GM21526 (cell line): ENCODE data around the gene CTNNA2.

Experiments used
- ATAC-seq: cut with Tn5 transposase; IDR thresholded peaks from one replicate; pipeline ENCODE4 v1.9.1; 2021; ENCODE audit warnings: moderate library complexity; ENCODE audit not compliant: unreplicated experiment, low FRiP score

The CTNNA2 gene

GRCh38 chr2:79780781-79781180 is 267.9 kb downstream of the CTNNA2 start:
- no peak for ATAC-seq

- no peak for ATAC-seq
These were observed 270.0 kb downstream of the CTNNA2 start for GRCh38 chr2:79782576-79783452.

GRCh38 chr2:79788952-79789651 is 276.3 kb downstream of the CTNNA2 start:
- no peak for ATAC-seq

- no peak for ATAC-seq
These were observed 277.0 kb downstream of the CTNNA2 start for GRCh38 chr2:79789811-79790210.

- no peak for ATAC-seq
These were observed 279.2 kb downstream of the CTNNA2 start for GRCh38 chr2:79792090-79792489.

GRCh38 chr2:79793006-79793405 is 280.2 kb downstream of the CTNNA2 start:
- no peak for ATAC-seq

GRCh38 chr2:79796641-79797040 is 283.8 kb downstream of the CTNNA2 start:
- ATAC-seq = no peak

- ATAC-seq = no peak
These were observed 285.9 kb downstream of the CTNNA2 start for GRCh38 chr2:79798776-79799175.

- ATAC-seq = no peak
These were observed 286.9 kb downstream of the CTNNA2 start for GRCh38 chr2:79799729-79800128.

GRCh38 chr2:79801082-79801481 is 288.2 kb downstream of the CTNNA2 start:
- no peak for ATAC-seq

GRCh38 chr2:79817288-79817687 is 304.4 kb downstream of the CTNNA2 start:
- ATAC-seq = no peak

- ATAC-seq = no peak
These were observed 307.4 kb downstream of the CTNNA2 start for GRCh38 chr2:79820281-79820680.

GRCh38 chr2:79822136-79822535 is 309.3 kb downstream of the CTNNA2 start:
- no peak for ATAC-seq

- no peak for ATAC-seq
These were observed 311.4 kb downstream of the CTNNA2 start for GRCh38 chr2:79824086-79824786.

GRCh38 chr2:79827881-79828280 is 315.0 kb downstream of the CTNNA2 start:
- ATAC-seq = no peak

- no peak for ATAC-seq
These were observed 317.6 kb downstream of the CTNNA2 start for GRCh38 chr2:79830501-79830900.

GRCh38 chr2:79831961-79832360 is 319.1 kb downstream of the CTNNA2 start:
- no peak for ATAC-seq

- no peak for ATAC-seq
These were observed 319.8 kb downstream of the CTNNA2 start for GRCh38 chr2:79832511-79833234.

- no peak for ATAC-seq
These were observed 320.5 kb downstream of the CTNNA2 start for GRCh38 chr2:79833235-79833878.

- no peak for ATAC-seq
These were observed 323.1 kb downstream of the CTNNA2 start for GRCh38 chr2:79835911-79836310.
